WTC11 (cell line): ENCODE results near the gene FTCD. TPM values are rescaled to one million over a fixed set of nuclear protein-coding genes. Genes with fewer than 3 reads are reported as not detected.

Experiments
- ATAC-seq: fragments of 200-7000 bp; cut with Tn5 transposase; 2 replicates; pipeline ENCODE4 v1.10.0; 2021; ENCODE audit warnings: mild to moderate bottlenecking, moderate library complexity
- CTCF ChIA-PET: fragments of 300-600 bp; sonication (Branson Sonifier 250); formaldehyde crosslinking; loops from one replicate; lab custom pipeline; 2021; ENCODE audit warnings: antibody characterized with exemption; lab: Charles Lee
- POLR2A ChIA-PET: fragments of 350-600 bp; sonication (Branson Sonifier 250); formaldehyde crosslinking; loops from one replicate; lab custom pipeline; 2021; ENCODE audit warnings: antibody characterized with exemption; lab: Charles Lee
- DNase-seq: peaks from one replicate; pipeline ENCODE4 v3.0.0; 2021; ENCODE audit warnings: low spot score
- H3K27ac Mint-ChIP-seq: 2 replicates; pipeline ENCODE4 v1.8.0; 2021; ENCODE audit warnings: mixed read lengths
- H3K27me3 Mint-ChIP-seq: 2 replicates; pipeline ENCODE4 v1.8.0; 2021; ENCODE audit warnings: low read depth, mild to moderate bottlenecking, moderate library complexity, mixed read lengths
- H3K36me3 Mint-ChIP-seq: 2 replicates; pipeline ENCODE4 v1.8.0; 2021; ENCODE audit warnings: mixed read lengths
- H3K4me1 Mint-ChIP-seq: 2 replicates; pipeline ENCODE4 v1.8.0; 2022; ENCODE audit warnings: mixed read lengths
- H3K4me3 Mint-ChIP-seq: 2 replicates; pipeline ENCODE4 v1.8.0; 2021; ENCODE audit warnings: mild to moderate bottlenecking, moderate library complexity, mixed read lengths
- H3K9me3 Mint-ChIP-seq: 2 replicates; pipeline ENCODE4 v1.8.0; 2021; ENCODE audit warnings: mixed read lengths
- ATF1 ChIP-seq: sonication (generic); formaldehyde crosslinking; IDR thresholded peaks from 2 replicates; pipeline ENCODE4 v1.8.1; 2023; ENCODE audit warnings: mild to moderate bottlenecking, moderate library complexity, missing genetic modification reagents
- ATF6 ChIP-seq: sonication (generic); formaldehyde crosslinking; IDR thresholded peaks from 2 replicates; pipeline ENCODE4 v1.8.1; 2023; ENCODE audit warnings: mild to moderate bottlenecking, missing genetic modification reagents
- CDX4 ChIP-seq: fragments of 250-450 bp; sonication (Bioruptor Pico); IDR thresholded peaks from 2 replicates; pipeline ENCODE4 v1.9.0; 2021; ENCODE audit warnings: moderate library complexity, mild to moderate bottlenecking, inconsistent platforms, borderline replicate concordance
- CTCF ChIP-seq: fragments of 200-600 bp; IDR thresholded peaks from 2 replicates; pipeline ENCODE4 v1.8.0; 2022; ENCODE audit warnings: antibody characterized with exemption
- E2F4 ChIP-seq: sonication (generic); formaldehyde crosslinking; IDR thresholded peaks from 2 replicates; pipeline ENCODE4 v1.8.1; 2022; ENCODE audit warnings: low read depth, mild to moderate bottlenecking, moderate library complexity, missing genetic modification reagents, borderline replicate concordance
- ELF4 ChIP-seq: sonication (generic); formaldehyde crosslinking; IDR thresholded peaks from 2 replicates; pipeline ENCODE4 v1.8.1; 2022; ENCODE audit warnings: low read depth, mild to moderate bottlenecking, moderate library complexity, missing genetic modification reagents
- GABPB1 ChIP-seq: sonication (generic); formaldehyde crosslinking; IDR thresholded peaks from 2 replicates; pipeline ENCODE4 v1.8.1; 2023; ENCODE audit warnings: mild to moderate bottlenecking, missing genetic modification reagents
- MYBL2 ChIP-seq: sonication (generic); formaldehyde crosslinking; IDR thresholded peaks from 2 replicates; pipeline ENCODE4 v1.8.1; 2023; ENCODE audit warnings: mild to moderate bottlenecking, moderate library complexity, missing genetic modification reagents
- PRDM15 ChIP-seq: sonication (generic); formaldehyde crosslinking; IDR thresholded peaks from 2 replicates; pipeline ENCODE4 v1.8.0; 2022; ENCODE audit warnings: missing genetic modification reagents
- SMAD3 ChIP-seq: sonication (generic); formaldehyde crosslinking; IDR thresholded peaks from 2 replicates; pipeline ENCODE4 v1.8.0; 2022; ENCODE audit warnings: missing genetic modification reagents, mild to moderate bottlenecking, borderline replicate concordance
- TEAD4 ChIP-seq: sonication (generic); formaldehyde crosslinking; IDR thresholded peaks from 2 replicates; pipeline ENCODE4 v1.8.0; 2022; ENCODE audit warnings: mild to moderate bottlenecking, missing genetic modification reagents
- ZBTB43 ChIP-seq: sonication (generic); formaldehyde crosslinking; IDR thresholded peaks from 2 replicates; pipeline ENCODE4 v1.8.1; 2023; ENCODE audit warnings: mild to moderate bottlenecking, missing genetic modification reagents
- ZNF232 ChIP-seq: sonication (generic); formaldehyde crosslinking; IDR thresholded peaks from 2 replicates; pipeline ENCODE4 v1.8.0; 2022; ENCODE audit warnings: mild to moderate bottlenecking, missing genetic modification reagents
- ZNF416 ChIP-seq: fragments of 250-450 bp; sonication (Bioruptor Pico); IDR thresholded peaks from 2 replicates; pipeline ENCODE4 v1.9.0; 2021; ENCODE audit warnings: mild to moderate bottlenecking, inconsistent platforms
- ZNF532 ChIP-seq: fragments of 250-450 bp; sonication (Bioruptor Pico); IDR thresholded peaks from 2 replicates; pipeline ENCODE4 v1.9.0; 2021; ENCODE audit warnings: mild to moderate bottlenecking, borderline replicate concordance
- total RNA-seq: library from RNA; stranded (reverse); gene quantifications from 3 replicates; pipeline ENCODE4 v1.2.3, GENCODE V29; 2021

The FTCD gene
- total RNA-seq, 1 experiment from 2014 or later: 6.1 TPM

- ChIA-PET POLR2A (interaction anchor here (0.6 kb wide), 1 partner anchor 191 kb away, joined by 6 read pairs; no protein-coding TSS in a partner anchor), CTCF (interaction anchor here (0.6 to 5.0 kb wide), 6 partner anchors 13 to 1579 kb away, joined by 3 to 33 read pairs (median 4); no protein-coding TSS in a partner anchor)
- Mint-ChIP-seq H3K27ac (no peak overlapping the region), H3K4me3 (peak overlapping the region; percentile 50), H3K4me1 (peaks cover 6% of the 10 kb centered on the region)
- ATAC-seq (0 out of 2 replicates have a peak, but pooled peaks have one; percentile 3), DNase-seq (peak; percentile 21)
- TF ChIP-seq TEAD4 (CRISPR knock-in tag) (no peak), ATF1 (CRISPR knock-in tag) (no peak), MYBL2 (CRISPR knock-in tag) (no peak), SMAD3 (CRISPR knock-in tag) (no peak), ZNF532 (no peak), ZNF232 (no peak), CDX4 (no peak), ATF6 (CRISPR knock-in tag) (no peak)
- TF ChIP-seq, all 79 proteins: peak for 0
- Mint-ChIP-seq H3K9me3 (peaks cover 26% of the 10 kb centered on the region), H3K27me3 (peaks cover 13% of the 10 kb centered on the region), H3K36me3 (peaks cover 30% of the 10 kb centered on the region)
Measured at GRCh38 chr21:46096596-46097335, 58.6 kb downstream of the FTCD start.

- peak overlapping the region; percentile 42; the same call in 1 of the 2 replicates for H3K4me3 Mint-ChIP-seq
- peaks cover 26% of the 10 kb centered on the region for H3K9me3 Mint-ChIP-seq
- CTCF ChIA-PET: interaction anchor here (5.0 kb wide), 1 partner anchor 124 kb away, joined by 33 read pairs; no protein-coding TSS in a partner anchor
- DNase-seq (no peak), ATAC-seq (no peak)
- POLR2A ChIA-PET: interaction anchor here (0.6 kb wide), 1 partner anchor 192 kb away, joined by 6 read pairs; no protein-coding TSS in a partner anchor
- no peak overlapping the region for H3K27ac Mint-ChIP-seq
- peaks cover 7% of the 10 kb centered on the region for H3K27me3 Mint-ChIP-seq
- peaks cover 6% of the 10 kb centered on the region for H3K4me1 Mint-ChIP-seq
- H3K36me3 Mint-ChIP-seq: peaks cover 29% of the 10 kb centered on the region
- TF ChIP-seq GABPB1 (CRISPR knock-in tag) (no peak), E2F4 (CRISPR knock-in tag) (no peak), PRDM15 (CRISPR knock-in tag) (no peak), ZNF416 (no peak), CTCF (no peak), SMAD3 (CRISPR knock-in tag) (no peak), ZBTB43 (no peak), ELF4 (no peak)
Measured at GRCh38 chr21:46095814-46096595, 59.4 kb downstream of the FTCD start.
